ENCODE data around the gene CNTNAP1.

DNA sequence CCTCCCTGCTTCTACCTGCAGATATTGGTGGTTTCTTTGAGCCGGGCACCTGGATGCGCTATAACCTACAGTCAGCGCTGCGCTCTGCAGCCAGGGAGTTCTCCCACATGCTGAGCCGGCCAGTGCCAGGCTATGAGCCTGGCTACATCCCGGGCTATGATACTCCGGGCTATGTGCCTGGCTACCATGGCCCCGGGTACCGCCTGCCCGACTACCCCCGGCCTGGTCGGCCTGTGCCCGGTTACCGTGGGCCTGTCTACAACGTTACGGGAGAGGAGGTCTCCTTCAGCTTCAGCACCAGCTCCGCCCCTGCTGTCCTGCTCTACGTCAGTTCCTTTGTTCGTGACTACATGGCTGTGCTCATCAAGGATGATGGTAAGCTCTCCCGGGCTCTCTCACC lies 13.2 kb downstream of the CNTNAP1 start:
- TF ChIP-seq, protein P1, sequence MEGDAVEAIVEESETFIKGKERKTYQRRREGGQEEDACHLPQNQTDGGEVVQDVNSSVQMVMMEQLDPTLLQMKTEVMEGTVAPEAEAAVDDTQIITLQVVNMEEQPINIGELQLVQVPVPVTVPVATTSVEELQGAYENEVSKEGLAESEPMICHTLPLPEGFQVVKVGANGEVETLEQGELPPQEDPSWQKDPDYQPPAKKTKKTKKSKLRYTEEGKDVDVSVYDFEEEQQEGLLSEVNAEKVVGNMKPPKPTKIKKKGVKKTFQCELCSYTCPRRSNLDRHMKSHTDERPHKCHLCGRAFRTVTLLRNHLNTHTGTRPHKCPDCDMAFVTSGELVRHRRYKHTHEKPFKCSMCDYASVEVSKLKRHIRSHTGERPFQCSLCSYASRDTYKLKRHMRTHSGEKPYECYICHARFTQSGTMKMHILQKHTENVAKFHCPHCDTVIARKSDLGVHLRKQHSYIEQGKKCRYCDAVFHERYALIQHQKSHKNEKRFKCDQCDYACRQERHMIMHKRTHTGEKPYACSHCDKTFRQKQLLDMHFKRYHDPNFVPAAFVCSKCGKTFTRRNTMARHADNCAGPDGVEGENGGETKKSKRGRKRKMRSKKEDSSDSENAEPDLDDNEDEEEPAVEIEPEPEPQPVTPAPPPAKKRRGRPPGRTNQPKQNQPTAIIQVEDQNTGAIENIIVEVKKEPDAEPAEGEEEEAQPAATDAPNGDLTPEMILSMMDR (conservative IDR thresholded peaks at IDR 0.05; ENCODE audit: low read depth, low read length): no peak
- no peak for TF ChIP-seq EZH2 (IDR thresholded peaks at IDR 0.05; ENCODE audit: low read length, unreplicated experiment)

Data from PC-3 (cell line).